HG03280 (cell line): ENCODE measurements around the gene AGBL1.

Experiments
- ATAC-seq: cut with Tn5 transposase; IDR thresholded peaks from one replicate; pipeline ENCODE4 v1.9.1; 2021; ENCODE audit warnings: mild to moderate bottlenecking, moderate library complexity; ENCODE audit not compliant: unreplicated experiment

Gene AGBL1

DNA sequence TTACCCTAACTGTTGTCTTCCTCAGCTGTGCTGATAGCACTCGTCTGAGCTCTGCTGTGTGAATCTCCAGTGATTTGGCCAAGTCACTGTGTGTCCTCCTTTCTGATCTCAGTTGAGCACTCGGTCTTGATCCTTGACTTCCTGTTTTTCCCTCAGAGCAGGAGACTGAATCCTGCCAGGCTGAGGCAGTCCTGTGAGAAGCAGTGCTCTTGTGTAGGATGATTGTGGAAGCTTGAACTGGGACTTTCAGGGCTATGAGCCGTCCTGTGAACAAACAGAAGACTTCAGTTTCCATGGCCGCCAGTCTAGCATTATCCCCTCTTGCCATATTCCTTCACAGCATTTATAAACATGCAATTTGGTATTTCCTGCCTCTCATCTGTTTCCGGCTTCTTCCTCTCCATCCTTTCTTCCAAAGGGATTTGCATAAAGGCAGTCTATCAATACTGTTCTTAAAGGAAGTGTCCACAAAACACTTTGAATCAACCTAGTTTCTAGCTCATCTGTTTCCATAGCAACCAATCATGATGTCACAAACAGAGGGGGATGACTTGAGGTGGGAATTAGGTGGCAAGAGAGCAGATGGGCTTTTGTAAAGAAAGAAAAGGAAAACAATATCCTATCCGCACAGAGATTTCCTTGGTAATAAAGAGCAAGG, 237.2 kb downstream of the AGBL1 start:
- ATAC-seq: no peak

DNA sequence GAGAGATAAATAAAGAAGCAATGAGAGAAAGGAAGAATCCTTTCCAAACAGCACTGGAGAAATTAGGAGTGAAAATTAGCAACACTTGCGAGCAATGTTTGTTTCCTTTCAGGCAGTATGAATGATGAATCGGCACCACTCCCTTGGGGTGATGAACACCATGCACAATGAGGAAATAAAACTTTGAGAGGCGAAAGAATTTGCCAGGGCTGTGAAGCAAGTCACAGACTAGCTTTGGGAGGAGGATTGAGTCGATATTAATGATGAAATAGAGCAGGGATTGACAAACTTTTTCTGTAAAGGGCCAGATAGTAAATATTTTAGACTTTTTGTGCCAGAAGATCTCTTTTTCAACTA, 237.7 kb downstream of the AGBL1 start:
- no peak for ATAC-seq

DNA sequence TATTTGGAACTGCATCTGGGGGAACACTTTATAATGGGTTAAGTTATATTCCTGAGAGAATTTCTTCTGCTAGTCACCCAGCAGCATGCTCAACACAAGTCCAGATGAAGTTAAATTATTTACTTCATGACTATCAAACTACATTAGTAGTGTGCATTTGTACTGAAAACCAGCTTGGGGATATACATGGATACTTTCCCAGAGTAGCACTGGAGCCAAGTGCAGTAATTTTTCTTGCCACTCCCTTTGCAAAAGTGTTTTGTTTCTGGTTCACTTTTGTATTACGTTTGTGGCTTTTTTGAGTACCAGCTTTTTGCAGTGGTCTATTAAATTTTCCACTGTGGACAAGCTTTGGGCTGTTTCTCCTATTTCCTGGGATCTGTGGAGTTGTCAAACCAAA, 243.0 kb downstream of the AGBL1 start:
- no peak for ATAC-seq

DNA sequence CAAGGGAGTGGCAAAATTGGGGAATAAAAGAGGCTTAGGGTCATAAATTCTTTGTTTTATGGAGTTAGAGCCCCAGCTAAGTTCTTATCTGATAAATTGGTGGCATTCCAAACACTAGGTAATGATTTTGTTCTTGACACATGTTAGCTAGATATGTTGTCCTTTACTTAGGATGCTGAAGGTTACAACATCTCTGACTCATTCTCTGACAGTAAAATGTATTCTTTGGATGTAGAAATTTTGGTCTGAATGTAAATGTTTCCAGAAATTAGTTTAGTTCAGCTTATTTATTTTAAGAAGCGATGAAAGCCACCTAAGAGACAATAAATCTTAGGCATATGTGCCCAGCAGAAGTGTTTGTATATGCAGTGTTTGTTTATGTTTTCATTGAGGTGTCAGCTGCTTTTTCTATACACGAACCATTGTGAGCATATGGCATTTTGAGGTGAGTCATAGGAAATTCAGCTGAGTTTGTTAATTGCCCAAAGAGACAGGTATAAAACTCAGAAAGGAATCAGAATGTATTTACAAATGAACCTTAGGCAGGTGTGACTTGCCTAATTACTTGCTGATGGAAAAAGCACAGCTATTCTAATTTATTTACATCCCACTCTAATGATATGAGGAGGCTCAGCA, 247.7 kb downstream of the AGBL1 start:
- ATAC-seq: no peak

DNA sequence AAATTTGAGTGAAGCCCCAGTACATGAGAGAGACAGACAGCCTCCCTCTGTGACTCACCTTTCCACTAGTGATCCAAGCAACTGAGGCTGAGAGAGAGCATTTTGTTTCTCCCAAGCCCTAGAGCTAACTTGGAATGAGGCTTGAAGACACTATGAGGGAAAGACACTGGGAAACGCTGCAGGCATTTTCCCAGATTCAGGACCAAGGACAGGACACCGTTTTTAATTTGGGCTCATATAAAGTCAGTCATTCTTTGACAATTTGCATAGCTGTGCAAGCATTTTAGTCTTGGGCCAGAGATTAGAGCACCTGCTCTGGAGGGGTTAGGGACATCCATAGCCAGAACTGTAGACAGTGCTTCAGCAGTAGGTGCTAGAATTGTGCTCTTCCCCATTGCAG, 249.0 kb downstream of the AGBL1 start:
- no peak for ATAC-seq

DNA sequence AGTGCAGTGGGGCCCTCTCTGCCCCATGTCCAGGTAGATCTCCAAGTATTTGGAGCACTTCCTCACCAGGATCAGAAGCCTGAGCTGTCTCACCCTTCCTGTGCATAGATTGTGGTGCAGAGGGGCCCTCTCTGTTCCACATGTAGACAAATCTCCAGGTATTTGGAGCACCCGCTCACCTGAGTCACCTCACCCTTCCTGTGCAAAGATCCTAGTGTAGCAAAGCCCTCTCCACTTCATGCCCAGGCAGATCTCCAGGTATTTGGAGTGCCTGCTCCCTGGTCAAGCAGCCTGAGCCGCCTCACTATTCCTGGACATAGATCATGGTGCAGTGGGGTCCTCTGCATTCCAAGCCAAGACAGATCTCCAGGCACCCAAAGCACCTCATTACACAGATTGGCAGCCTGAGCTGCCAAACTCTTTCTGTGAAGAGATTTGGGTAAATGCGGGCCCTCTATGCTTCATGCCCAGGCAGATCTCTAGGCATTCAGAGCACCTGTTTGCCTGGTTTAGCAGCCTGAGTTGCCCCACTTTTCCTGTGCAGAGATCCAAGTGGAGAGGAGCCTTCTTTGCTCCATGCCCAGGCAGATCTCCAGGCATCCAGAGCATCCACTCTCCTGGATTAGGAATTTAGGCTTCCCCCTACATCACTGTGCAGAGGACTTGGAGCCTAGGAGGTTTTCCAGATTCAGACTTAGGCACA, 249.8 kb downstream of the AGBL1 start:
- no peak for ATAC-seq

DNA sequence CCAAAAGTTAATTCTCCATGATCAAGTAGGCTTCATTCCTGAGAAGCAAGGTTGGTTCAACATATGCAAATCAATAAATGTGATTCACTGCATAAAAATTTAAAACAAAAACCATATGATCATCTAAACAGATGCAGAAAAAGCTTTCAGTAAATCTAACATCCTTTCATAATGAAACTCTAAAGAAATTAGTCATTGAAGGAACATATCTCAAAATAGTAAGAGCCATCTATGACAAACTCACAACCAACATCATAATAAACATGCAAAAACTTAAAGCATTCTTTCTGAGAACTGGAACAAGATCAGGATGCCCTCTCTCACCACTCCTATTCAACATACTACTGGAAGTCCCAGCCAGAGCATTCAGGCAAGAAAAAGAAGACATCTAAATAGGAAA, 254.1 kb downstream of the AGBL1 start:
- ATAC-seq: no peak

DNA sequence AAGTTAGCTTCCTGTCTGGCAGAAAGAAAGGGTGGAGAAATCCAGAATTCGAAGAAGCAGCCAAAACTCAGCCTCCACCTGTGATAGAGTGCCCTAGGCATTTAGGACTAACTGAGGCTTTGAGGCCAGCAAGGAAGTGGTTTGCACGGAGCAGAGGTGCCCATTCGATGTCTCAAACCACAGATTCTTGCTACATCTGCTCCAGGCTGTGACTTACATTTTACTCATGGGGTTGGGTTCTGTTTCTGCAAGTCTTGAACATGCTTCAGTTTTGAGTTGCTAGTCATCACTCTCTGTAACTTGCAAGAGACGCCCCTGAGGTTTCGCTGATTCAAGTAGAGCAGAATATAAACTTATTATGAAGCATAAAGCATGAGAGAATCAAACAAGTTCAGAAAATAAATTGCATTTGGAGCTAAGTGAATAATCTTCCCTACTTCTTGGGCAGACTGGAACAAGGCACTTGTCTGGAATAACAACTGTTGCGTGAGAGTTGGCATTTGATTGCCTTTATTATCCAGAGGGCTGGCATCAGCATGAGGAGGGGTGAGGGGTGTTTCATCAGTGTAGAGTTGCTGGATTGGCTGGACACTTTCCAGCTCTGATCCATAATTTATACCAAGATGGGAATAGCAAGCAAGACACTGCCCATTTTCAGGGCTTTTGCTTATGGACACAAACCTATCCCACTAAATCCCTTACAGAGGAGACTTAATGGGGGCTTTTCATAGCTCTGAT, 256.5 kb downstream of the AGBL1 start:
- no peak for ATAC-seq

DNA sequence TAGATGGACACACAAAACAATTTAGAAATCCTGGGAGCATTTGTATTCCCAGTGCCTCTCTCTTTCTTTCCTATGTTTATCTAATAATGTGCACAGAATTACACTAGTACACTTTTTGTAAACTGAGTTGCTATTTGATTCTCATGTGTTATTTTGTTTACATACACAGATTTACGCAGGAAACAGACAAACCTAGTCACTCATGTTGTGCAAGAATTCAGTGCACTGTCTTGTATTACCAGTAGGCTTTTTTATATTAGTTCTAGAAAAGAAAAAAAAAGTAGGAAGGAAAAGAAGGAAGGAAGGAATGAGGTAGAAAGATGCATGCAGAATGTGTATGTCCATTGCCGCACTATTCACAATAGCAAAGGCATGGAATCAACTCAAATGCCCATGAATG, 257.4 kb downstream of the AGBL1 start:
- ATAC-seq: no peak

DNA sequence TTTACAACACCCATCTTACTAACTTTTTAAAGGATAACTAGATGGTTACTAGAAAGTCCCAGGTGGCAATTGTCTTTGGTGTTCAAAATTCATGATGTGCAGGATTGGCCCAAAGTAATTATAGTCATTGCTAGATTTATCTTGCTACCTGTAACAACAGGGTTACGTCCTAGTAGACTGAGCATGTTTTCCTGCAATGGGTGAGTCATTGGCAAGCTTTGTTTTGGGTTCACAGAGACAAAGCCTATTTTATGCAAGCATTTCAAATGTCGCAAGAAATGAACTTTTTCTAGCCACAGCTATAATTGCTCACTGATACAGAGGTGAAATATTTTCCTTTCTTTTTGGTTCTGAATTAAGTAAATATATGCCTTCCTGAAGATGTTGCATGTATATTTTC, 267.6 kb downstream of the AGBL1 start:
- no peak for ATAC-seq

DNA sequence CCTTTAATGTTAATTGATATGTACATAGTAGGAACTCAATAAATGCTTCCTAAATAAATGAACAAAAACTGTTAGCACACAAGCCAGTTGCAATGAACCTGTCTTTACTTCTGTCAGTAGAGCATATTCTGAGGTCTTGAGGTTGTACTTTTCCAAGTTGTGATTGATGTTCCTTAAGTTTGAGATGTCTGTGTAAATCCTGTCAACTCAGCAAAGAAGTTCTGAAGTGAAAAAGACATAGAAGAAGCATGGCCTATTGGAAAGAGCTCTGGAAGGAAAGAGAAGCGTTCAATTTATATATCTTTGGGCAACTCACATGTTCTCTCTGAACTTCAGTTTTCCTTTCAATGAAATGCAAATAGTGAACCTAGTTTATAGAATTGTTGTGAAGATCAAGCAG, 269.9 kb downstream of the AGBL1 start:
- no peak for ATAC-seq

DNA sequence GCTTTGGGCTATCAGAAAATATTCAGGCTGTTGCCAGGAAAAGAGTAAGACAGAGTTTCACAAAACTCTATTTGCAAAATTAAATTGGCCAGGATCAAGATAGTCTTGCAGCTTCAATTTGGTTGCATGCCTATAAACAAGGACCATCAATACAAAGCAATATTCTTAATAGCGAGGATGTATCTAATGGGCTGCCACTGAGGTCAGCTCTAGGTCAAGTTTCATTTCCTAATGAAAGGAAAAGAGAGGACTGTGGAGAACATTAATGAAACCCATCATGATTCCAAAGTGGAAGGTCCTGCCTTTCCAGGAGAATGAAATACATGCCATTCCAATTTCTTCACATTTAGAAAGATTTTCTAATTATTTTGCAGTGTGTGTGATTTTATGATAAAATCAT, 273.5 kb downstream of the AGBL1 start:
- ATAC-seq: no peak

DNA sequence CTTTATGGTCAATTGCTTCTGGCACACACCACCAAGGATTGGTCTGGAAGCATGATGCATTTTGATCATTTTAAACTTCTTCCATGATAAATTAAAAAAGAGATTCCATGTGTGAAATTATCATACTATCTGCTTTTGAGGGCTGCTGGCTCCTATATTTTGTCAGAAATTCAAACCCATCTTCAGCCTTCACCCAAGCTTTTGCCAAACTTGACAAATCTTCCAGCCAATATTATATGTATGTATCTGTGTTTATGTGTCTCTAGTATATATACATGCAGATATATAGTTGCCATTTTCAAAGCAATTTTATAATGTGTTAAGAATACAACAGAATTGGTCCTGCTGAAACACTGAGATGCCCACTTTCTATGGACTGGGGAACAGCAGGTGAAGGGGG, 275.7 kb downstream of the AGBL1 start:
- ATAC-seq: no peak

DNA sequence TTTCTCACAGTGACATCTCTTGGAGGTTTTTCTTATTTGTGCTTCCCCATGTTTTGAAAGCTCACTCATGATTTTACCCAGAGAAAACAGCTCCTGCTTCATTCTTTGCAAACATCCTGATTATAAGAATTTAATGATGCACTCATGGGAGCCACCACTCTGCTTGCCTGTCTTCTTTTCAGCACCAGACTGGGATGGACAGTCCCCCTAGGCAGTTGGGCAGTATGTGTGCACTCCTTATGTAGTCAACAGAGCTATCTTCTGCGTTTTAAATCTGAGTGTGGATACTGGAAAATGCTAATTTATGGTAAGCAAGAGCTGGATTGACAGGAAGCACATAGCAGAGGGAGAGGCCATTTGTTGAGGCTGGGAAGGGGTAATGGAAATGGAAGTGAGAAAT, 276.1 kb downstream of the AGBL1 start:
- no peak for ATAC-seq

DNA sequence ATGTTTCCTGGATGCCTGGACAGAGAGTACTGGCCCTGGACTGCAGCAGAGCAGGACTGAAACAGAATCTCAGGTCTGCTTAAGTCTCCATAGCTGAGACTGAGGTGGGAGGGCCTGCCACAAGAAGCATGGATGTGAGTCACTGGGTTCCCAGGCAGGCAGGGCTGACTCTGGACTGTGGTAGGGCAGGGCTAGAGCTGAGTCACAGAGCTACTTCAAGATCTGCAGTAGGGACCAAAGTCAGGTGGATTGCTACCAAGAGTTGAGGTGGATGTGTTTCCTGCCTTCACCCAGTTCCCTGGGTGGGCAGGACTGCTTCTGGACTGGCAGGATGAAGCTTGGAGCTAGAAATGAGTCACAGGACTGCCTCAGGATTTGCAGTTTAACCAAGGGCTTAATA, 282.9 kb downstream of the AGBL1 start:
- no peak for ATAC-seq

DNA sequence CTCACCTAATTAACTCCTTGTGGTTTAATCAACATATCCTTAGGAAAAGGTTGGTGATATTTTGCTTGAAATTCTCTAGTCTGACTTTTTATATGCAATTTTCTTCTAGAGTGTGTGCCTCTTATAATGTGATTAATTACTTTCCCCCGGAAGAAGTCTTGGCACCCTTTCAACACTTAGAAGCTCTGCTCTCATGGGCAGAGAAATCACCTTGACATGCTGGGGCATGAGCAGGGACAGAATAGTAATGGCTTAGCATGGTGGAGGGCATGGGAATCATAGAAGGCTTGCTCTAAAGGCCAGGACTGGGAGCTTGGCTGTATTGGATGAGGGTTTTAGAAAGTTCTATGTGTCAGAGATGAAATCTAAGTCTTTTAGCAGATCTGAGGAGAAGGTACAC, 293.5 kb downstream of the AGBL1 start:
- no peak for ATAC-seq

DNA sequence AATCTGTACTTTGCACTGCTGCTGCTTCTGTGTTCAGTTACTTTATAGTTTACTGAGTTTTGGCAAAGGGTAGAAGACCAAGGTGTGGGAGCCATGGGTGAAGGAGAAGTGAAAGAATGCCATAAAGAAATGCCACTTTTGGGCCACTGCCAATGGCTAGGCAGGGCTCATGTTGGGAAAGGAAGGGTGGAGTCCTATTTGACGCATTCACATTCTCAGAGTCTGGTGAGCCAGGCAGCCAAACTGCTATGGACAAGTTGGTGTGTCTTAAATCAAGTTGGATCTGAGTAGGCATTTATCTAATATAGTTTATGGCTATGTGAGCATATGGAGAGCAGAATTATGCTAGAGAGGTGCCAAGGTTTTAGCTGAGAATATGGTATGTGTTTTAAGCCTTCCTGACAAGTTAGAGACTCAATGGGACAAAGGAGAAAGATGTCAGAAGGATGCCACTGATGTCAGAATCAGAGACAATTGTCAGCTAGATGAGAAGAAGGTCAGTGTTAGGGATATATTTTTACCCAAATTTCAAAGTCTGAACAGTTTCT, 296.1 kb downstream of the AGBL1 start:
- no peak for ATAC-seq

DNA sequence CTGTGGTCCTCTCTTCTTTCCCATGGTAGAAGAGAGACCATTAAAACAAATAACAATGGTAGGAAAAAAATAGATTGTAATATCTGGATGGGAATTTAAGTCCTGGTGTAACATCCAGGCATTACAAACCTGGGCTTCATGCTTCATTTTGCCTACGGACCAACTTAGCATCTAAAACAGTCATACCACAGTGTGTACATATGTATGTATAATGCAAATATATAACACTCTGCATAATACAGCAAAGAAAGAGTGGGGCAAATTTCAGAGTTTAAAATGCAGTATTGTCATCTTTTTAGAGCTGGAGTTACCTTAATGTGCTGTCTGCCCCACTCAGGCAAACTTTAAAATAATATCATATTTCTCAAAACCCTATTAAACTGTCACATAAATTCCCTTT, 298.2 kb downstream of the AGBL1 start:
- ATAC-seq: no peak

DNA sequence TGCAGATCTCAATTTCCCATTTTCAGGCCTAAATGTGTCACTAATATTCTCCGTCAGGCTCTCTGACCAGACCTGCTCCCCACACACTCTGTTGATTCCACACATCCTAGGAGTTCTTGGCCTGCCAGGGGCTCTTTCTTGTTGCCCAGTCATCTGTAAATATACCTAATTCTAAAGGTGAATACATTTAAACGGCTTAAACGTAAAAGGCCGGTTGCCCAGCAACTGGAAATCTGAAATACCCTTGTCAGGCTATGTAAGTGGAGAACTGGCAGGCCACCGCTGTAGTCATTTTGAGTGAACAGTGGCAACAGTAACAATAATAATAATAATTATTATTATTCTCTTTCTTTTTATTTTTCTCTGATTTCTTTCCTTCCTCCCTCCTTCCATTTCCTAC, 302.7 kb downstream of the AGBL1 start:
- no peak for ATAC-seq

DNA sequence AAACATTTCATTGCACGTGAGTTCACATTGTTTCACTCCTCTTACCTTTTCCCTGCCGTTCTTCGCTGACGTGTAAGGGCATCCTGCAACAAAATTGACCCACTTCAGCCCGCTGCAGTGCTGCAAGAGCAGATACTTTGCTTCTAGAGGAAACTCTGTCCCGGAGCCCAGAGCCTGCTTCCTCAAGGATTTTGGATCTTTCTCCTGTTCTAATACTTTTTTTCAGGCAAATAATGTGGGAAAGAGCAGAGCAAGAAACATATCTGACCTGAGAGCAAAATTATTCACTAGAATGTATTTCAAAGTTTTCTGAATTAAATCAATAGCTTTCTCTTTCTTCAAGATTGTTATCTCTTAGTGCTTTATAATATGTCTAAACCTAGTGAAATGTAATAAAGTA, 303.9 kb downstream of the AGBL1 start:
- ATAC-seq: no peak

DNA sequence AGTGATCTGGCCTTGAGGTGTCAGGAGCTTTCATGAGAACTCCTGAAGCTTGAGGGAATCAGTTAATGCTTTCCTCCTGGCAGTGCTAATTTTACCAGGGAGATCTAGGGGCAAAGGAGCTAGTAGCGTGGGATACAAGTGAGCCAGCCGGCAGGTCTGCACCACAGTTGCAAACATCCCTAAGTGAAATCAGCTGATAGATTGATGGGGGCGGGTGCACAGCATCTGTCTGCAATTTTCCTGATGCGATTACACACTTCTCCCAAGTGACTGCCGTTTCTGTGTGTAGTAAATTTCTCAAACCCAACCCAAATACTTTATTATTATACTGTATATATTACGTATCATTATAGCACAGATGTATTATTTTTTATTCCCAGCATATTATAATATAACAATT, 304.5 kb downstream of the AGBL1 start:
- no peak for ATAC-seq

DNA sequence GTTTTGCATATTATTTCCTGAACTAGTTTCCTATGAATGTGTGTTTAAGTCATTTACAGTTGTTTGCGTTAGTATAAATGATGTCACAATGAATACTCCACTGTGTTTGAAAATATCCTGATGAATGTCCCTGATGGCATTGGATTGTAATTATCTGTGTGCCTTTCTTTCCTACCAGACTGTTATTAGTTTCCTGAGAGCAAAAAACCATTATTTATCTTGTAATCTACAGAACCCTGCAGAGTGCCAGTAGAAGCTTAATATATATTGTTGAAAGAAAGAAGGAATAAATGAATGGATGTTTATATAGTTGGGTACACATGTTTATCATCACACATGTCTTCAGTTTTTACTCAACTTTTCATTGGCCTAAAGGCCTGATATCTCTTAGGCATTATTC, 312.6 kb downstream of the AGBL1 start:
- no peak for ATAC-seq
